OCI-LY7 (cell line): ENCODE measurements around the gene CASK. TPM values are rescaled to one million over a fixed set of nuclear protein-coding genes. Genes with fewer than 3 reads are reported as not detected.
"Not testable (repeated sequence)": the region's sequence is repeated elsewhere in the genome, so short reads cannot be mapped to it uniquely, and the experiment has no call there.

Experiments
- BruUV-seq: library from RNA; stranded (reverse); fragments of 400-500 nt; replicated peaks from 2 replicates; lab custom pipeline; 2021; lab: Mats Ljungman, UMichigan
- CTCF ChIA-PET: fragments of 300-600 bp; sonication (Branson Sonifier 250); formaldehyde crosslinking; loops from one replicate; lab custom pipeline; 2022; ENCODE audit warnings: antibody characterized with exemption; ENCODE audit not compliant: unreplicated experiment; lab: Charles Lee
- POLR2A ChIA-PET: fragments of 300-600 bp; sonication (Branson Sonifier 250); formaldehyde crosslinking; loops from one replicate; lab custom pipeline; 2022; ENCODE audit warnings: antibody characterized with exemption; lab: Charles Lee
- DNase-seq: peaks from one replicate; pipeline ENCODE4 v3.0.0-alpha.2; 2015; ENCODE audit warnings: low spot score
- H2AFZ ChIP-seq: fragments of 200-600 bp; sonication (generic), shearing (Covaris generic); 2 replicates; pipeline ENCODE4 v1.6.1; 2014; ENCODE audit warnings: mild to moderate bottlenecking, antibody characterized with exemption, low read length, moderate library complexity
- H3K27ac ChIP-seq: fragments of 200-600 bp; sonication (generic); 2 replicates; pipeline ENCODE4 v1.5.1; 2014; ENCODE audit warnings: mixed run types, low read depth, mild to moderate bottlenecking, moderate library complexity, low read length, inconsistent platforms; ENCODE audit not compliant: poor library complexity, severe bottlenecking
- H3K36me3 ChIP-seq: fragments of 200-600 bp; sonication (generic); 2 replicates; pipeline ENCODE4 v1.6.1; 2014; ENCODE audit warnings: mild to moderate bottlenecking, antibody characterized with exemption, low read length, moderate library complexity, mixed read lengths; ENCODE audit not compliant: insufficient read depth
- H3K4me1 ChIP-seq: fragments of 200-600 bp; sonication (generic); 2 replicates; pipeline ENCODE4 v1.5.1; 2014; ENCODE audit warnings: mild to moderate bottlenecking, low read length; ENCODE audit not compliant: insufficient read depth, poor library complexity, severe bottlenecking
- H3K4me2 ChIP-seq: fragments of 200-600 bp; sonication (generic); 2 replicates; pipeline ENCODE4 v1.6.1; 2014; ENCODE audit warnings: mild to moderate bottlenecking, low read length
- H3K4me3 ChIP-seq: fragments of 200-600 bp; sonication (generic); 2 replicates; pipeline ENCODE4 v1.5.1; 2014; ENCODE audit warnings: mild to moderate bottlenecking, low read depth, low read length; ENCODE audit not compliant: poor library complexity, severe bottlenecking
- H3K79me2 ChIP-seq: fragments of 200-600 bp; sonication (generic); 2 replicates; pipeline ENCODE4 v1.6.1; 2016; ENCODE audit warnings: low read depth, mild to moderate bottlenecking, low read length, moderate library complexity, mixed read lengths; ENCODE audit not compliant: insufficient read depth
- H3K9me2 ChIP-seq: fragments of 200-600 bp; sonication (generic); 2 replicates; pipeline ENCODE4 v1.6.1; 2016; ENCODE audit warnings: mild to moderate bottlenecking, low read length, mixed read lengths; ENCODE audit not compliant: insufficient read depth
- H3K9me3 ChIP-seq: fragments of 200-600 bp; sonication (generic); 2 replicates; pipeline ENCODE4 v1.6.1; 2014; ENCODE audit warnings: mild to moderate bottlenecking, mixed run types, low read length, mixed read lengths
- H4K20me1 ChIP-seq: fragments of 200-600 bp; sonication (generic); 2 replicates; pipeline ENCODE4 v1.6.1; 2014; ENCODE audit warnings: mild to moderate bottlenecking, antibody characterized with exemption, low read length, moderate library complexity, mixed read lengths; ENCODE audit not compliant: insufficient read depth
- CTCF ChIP-seq: fragments of 200-600 bp; sonication (generic); conservative IDR thresholded peaks from 2 replicates; pipeline ENCODE4 v1.5.1; 2014; ENCODE audit warnings: mild to moderate bottlenecking, antibody characterized with exemption, low read length, moderate library complexity, mixed read lengths
- EZH2phosphoT487 ChIP-seq: fragments of 200-600 bp; sonication (generic); IDR thresholded peaks from 2 replicates; pipeline ENCODE4 v1.6.1; 2018; ENCODE audit warnings: low read depth, borderline replicate concordance, mild to moderate bottlenecking, mixed run types, antibody characterized with exemption, low read length, moderate library complexity, mixed read lengths
- intact Hi-C: fragments of 100-400 bp; cut with micrococcal nuclease; formaldehyde crosslinking; loops from one replicate; pipeline ENCODE4 v1.10.0; 2022; ENCODE audit not compliant: unreplicated experiment
- total RNA-seq, 2 experiments: library from RNA; depleted of rRNA in 1 of 2; stranded (reverse); fragments of >200 nt in 1 of 2; shearing (Covaris generic) in 1 of 2; gene quantifications; 2 replicates each; pipeline ENCODE4 v1.2.3, GENCODE V29; 2014 to 2022

CASK gene
- total RNA-seq, 2 experiments from 2014 or later, result 18.6 to 29.4 TPM

GRCh38 chrX:41616255-41616654, 307.1 kb downstream of the CASK start:
- Histone ChIP-seq H3K9me3 (no peaks in the 10 kb centered on the region), H3K79me2 (no peaks in the 10 kb centered on the region), H3K4me3 (no peak overlapping the region), H4K20me1 (no peaks in the 10 kb centered on the region), H3K36me3 (no peaks in the 10 kb centered on the region), H3K9me2 (no peaks in the 10 kb centered on the region), H3K4me2 (no peak overlapping the region), H3K4me1 (peaks cover 11% of the 10 kb centered on the region), H3K27ac (no peak overlapping the region), H2AFZ (no peak overlapping the region)
- ChIA-PET CTCF (no interaction called here), POLR2A (interaction anchor here (0.5 kb wide), 1 partner anchor 9 kb away, joined by 4 read pairs; no protein-coding TSS in a partner anchor)
- no peak for DNase-seq
- no TSS peak for BruUV-seq
- TF ChIP-seq EZH2phosphoT487 (no peak), CTCF (no peak)
- intact Hi-C loops, result no loop called here

GRCh38 chrX:41608244-41608643, 315.1 kb downstream of the CASK start:
- ChIA-PET CTCF (no interaction called here), POLR2A (no interaction called here)
- no peak for TF ChIP-seq EZH2phosphoT487
- TF ChIP-seq CTCF, result no peak
- no peak overlapping the region for H2AFZ ChIP-seq
- H3K4me1 ChIP-seq, result peaks cover 15% of the 10 kb centered on the region
- no peaks in the 10 kb centered on the region for H3K79me2 ChIP-seq
- no peak overlapping the region for H3K27ac ChIP-seq
- no TSS peak for BruUV-seq
- no peaks in the 10 kb centered on the region for H3K9me2 ChIP-seq
- no peaks in the 10 kb centered on the region for H3K9me3 ChIP-seq
- H4K20me1 ChIP-seq, result no peaks in the 10 kb centered on the region
- no peak overlapping the region for H3K4me2 ChIP-seq
- H3K36me3 ChIP-seq, result no peaks in the 10 kb centered on the region; the same call in 1 of the 2 replicates
- no peak overlapping the region for H3K4me3 ChIP-seq
- DNase-seq, result no peak
- intact Hi-C loops, result no loop called here

GRCh38 chrX:41607264-41607832, 316.0 kb downstream of the CASK start:
- ChIA-PET CTCF (no interaction called here), POLR2A (interaction anchor here (0.7 kb wide), 1 partner anchor 9 kb away, joined by 4 read pairs; no protein-coding TSS in a partner anchor)
- Histone ChIP-seq H3K9me3 (no peaks in the 10 kb centered on the region), H3K79me2 (no peaks in the 10 kb centered on the region), H2AFZ (no peak overlapping the region), H3K4me1 (peaks cover 15% of the 10 kb centered on the region), H3K4me3 (no peak overlapping the region), H3K4me2 (no peak overlapping the region), H3K9me2 (no peaks in the 10 kb centered on the region), H3K27ac (no peak overlapping the region), H3K36me3 (no peaks in the 10 kb centered on the region; the same call in 1 of the 2 replicates), H4K20me1 (no peaks in the 10 kb centered on the region)
- DNase-seq, result no peak
- intact Hi-C loops, result no loop called here
- no peak for TF ChIP-seq EZH2phosphoT487
- no peak for TF ChIP-seq CTCF
- no TSS peak for BruUV-seq

DNA sequence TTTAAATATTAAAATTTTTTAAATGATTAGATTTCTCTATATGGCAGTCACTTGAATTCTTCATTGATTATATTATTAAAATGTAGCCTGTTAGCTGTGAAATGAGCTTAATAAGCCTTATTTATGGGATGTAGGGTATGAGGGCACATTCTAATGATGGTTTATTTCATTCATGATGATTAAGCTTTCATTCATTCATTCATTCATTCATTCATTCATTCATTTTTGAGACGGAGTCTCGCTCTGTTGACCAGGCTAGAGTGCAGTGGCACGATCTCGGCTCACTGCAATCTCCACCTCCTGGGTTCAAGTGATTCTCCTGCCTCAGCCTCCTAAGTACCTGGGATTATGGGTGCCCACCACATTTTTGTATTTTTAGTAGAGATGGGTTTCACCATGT, 317.3 kb downstream of the CASK start:
- intact Hi-C loops, CTCF ChIA-PET, DNase-seq, H2AFZ ChIP-seq, H3K79me2 ChIP-seq, H3K4me2 ChIP-seq, H3K27ac ChIP-seq, H4K20me1 ChIP-seq, H3K9me3 ChIP-seq, H3K36me3 ChIP-seq, BruUV-seq, H3K4me3 ChIP-seq, H3K9me2 ChIP-seq: not testable (repeated sequence)
- POLR2A ChIA-PET, result interaction anchor here (0.6 to 1.4 kb wide), 4 partner anchors 23 to 1076 kb away, joined by 3 to 8 read pairs (median 4); no protein-coding TSS in a partner anchor
- H3K4me1 ChIP-seq, result peaks cover 15% of the 10 kb centered on the region
